HT-29 (cell line): ENCODE measurements around the gene RGPD8. TPM values are rescaled to one million over a fixed set of nuclear protein-coding genes. Genes with fewer than 3 reads are reported as not detected.
"Not testable (repeated sequence)": the region's sequence is repeated elsewhere in the genome, so short reads cannot be mapped to it uniquely, and the experiment has no call there.

Source experiments
- DNase-seq: peaks from one replicate; pipeline ENCODE4 v3.0.0-alpha.2; 2015; ENCODE audit warnings: low spot score
- total RNA-seq: library from RNA; depleted of rRNA; stranded (reverse); fragments of >200 nt; shearing (Covaris generic); gene quantifications from 2 replicates; pipeline ENCODE4 v1.2.3, GENCODE V29; 2014

Gene RGPD8
- total RNA-seq, 1 experiment from 2014 or later, result 3.3 TPM

GRCh38 chr2:112435716-112436431 lies 2.4 kb upstream of the RGPD8 start:
- DNase-seq, result not testable (repeated sequence)

GRCh38 chr2:112434890-112435715 lies 1.7 kb upstream of the RGPD8 start:
- not testable (repeated sequence) for DNase-seq

DNA sequence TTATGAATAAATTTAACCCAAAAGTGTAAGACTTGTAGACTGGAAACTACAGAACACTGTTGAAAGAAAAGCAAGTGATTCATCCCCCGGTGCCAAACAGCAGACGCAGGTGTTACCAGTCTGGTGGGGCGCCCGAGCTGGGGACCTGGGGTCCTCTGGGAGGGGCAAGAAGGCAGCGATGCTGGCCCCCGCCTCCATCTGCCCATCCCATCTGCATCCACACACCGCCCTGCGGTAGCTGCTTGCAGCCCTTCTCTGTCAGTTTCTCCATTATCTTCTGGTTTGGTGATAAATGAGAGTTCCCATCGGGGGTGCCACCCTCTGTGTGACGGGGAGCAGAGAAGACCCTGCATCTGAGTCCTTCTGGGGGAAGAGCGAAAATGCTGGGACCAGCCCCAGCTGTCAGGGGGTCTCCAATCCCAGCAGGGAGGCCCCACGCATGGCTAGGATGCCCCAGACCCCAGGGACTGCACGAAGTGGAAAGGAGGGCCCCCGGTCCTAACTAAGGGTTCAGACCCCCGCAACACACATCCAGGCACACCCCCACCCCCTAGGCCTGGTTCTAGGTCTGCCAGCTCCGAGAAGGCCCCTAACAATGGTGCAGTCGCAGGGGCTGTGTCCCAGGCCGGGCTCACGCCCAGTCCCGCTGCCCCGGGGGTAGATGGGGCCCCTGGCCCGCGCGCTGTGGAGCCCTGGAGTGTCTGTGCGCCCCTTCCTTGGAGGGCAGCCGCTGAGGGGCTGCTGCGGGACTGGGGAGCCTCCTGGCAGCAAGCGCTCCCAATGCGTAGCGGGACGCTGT lies 686 bp upstream of the RGPD8 start:
- DNase-seq, result no peak

GRCh38 chr2:112432735-112433479 lies 538 bp downstream of the RGPD8 start:
- DNase-seq, result peak; percentile 14

GRCh38 chr2:112432390-112432734 lies 1.1 kb downstream of the RGPD8 start:
- not testable (repeated sequence) for DNase-seq

DNA sequence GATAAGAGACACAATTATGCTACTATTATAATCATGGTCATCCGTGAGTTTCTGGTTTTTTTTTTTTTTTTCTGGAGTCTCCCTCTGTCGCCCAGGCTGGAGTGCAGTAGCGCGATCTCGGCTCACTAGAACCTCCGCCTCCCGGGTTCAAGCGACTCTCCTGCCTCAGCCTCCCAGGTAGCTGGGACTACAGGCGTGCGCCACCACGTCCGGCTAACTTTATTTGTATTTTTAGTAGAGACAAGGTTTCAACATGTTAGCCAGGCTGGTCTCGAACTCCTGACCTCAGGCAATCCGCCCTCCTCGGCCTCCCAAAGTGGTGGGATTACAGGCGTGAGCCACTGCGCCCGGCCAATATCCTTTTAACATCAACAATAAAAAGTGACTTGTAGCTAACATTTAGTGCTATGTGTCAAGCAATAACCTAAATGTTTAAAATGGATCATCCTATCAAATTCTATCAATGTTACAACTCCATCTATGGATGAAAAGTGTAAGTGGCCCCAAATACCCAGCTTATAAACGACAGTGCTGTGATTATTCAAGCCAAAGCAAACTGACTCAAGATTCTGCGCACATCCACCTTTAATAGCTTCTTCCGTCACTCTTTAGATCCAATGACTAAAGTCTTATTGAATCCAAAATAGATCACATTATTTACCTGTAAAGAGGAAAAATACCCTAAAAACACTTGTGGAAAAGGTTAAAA lies 1.7 kb downstream of the RGPD8 start:
- DNase-seq, result peak; percentile 2

DNA sequence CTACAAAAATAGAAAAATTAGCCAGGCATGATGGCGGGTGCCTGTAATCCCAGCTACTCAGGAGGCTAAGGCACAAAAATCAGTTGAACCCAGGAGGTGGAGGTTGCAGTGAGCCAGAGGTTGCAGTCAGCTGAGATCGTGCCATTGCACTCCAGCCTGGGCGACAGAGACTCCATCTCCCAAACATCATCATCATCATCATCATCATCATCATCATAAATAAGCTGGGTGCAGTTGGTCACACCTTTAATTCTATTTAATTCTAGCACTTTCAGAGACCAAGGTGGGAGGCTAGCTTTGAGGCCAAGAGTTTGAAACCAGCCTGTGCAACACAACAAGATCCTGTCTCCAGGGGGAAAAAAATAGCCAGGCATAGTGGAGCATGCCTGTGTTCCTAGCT lies 8.9 kb downstream of the RGPD8 start:
- DNase-seq, result not testable (repeated sequence)

DNA sequence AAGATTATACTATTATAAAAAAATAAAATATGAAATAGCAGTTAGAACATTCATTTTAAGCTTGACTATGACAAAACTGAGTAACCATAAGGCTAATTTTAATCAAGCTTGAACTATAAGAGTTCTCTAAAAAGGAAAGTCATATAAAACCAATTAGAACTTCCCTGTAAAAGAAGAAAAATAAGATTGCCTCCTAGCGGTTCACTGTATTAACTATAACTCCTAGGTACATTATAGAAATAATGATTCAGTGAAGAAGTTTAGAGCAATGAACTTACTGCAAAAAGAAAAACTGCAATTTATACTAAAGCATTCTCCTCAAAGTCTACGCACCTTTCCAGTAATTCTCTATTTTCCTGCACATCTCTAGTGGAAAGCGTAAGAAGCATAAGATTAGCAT lies 16.6 kb downstream of the RGPD8 start:
- DNase-seq, result not testable (repeated sequence)

- DNase-seq, result not testable (repeated sequence)
Observed at GRCh38 chr2:112360055-112360454, 73.4 kb downstream of the RGPD8 start.

DNA sequence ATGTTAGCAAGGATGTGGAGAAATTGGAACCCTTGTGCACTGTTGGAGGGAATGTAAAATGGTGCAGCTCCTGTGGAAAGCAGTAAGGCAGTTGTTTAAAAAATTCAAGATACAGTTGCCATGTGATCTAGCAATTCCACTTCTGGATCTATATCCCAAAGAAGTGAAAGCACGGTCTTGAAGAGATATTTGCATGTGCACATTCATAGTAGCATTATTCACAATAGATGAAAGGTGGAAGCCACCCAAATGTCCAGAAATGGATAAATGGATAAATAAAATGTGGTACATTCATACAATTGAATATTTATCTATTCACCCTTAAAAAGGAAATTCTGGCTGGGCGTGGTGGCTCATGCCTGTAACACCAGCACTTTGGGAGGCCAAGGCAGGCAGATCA lies 79.1 kb downstream of the RGPD8 start:
- DNase-seq, result not testable (repeated sequence)

GRCh38 chr2:112352809-112353603 lies 80.4 kb downstream of the RGPD8 start:
- DNase-seq, result not testable (repeated sequence)

DNA sequence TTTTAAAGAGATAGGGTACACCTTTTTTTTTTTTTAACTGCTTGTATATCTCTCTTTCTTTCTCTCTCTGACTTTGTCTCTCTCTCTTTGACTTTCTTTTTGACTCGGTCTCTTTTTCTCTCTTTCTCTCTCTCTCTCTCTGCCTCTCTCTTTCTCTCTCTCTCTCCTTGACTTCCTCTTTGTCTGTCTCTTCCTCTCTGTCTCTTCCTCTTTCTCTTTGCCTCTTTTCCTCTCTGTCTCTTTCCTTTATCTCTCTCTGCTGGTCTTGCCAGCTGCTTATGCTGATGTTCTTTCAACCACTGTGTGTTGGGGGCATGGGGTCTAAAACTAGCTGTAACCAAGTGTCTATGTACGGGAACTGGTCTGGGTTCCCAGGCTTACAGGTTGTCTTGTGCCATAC lies 81.2 kb downstream of the RGPD8 start:
- DNase-seq, result not testable (repeated sequence)

- no peak for DNase-seq
Observed at GRCh38 chr2:112345030-112346027, 88.1 kb downstream of the RGPD8 start.

GRCh38 chr2:112343827-112344585 lies 89.4 kb downstream of the RGPD8 start:
- DNase-seq, result no peak

- DNase-seq, result no peak
Observed at GRCh38 chr2:112342067-112342550, 91.3 kb downstream of the RGPD8 start.

DNA sequence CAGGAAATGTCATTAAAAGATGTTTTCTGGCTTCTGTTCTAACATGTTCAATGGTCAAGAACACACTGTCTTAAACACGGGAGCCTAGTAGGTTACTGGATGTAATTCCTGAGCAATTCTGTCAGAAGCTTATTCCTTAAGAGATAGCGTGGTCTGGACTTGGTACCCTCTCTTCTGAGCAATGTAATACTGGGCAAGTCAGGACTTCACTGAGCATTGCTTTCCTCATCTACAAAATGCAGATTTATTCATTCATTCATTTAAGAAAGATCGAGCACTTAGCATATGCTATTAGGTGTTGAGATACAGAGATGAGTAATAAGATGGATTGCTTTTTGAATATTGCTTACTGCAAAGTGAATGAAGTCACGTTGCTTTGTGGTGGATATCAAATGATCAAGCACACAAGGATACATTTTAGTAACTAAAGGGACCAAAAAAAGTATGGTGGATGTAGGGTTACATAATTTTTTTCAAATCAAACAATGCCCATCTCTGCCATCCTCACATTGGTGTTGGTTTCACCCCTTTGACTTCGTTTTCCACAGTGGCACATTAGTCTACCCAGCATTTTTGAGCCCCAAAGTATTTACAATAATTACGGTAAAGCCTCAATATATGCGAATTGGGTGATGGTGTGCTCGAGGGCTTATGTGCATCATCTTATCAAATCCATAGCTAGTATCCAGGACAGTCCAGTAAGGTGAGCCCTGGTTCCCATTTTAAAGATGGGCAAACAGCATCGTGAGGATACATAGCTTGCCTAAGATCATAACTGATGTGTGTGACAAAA lies 92.8 kb downstream of the RGPD8 start:
- no peak for DNase-seq

DNA sequence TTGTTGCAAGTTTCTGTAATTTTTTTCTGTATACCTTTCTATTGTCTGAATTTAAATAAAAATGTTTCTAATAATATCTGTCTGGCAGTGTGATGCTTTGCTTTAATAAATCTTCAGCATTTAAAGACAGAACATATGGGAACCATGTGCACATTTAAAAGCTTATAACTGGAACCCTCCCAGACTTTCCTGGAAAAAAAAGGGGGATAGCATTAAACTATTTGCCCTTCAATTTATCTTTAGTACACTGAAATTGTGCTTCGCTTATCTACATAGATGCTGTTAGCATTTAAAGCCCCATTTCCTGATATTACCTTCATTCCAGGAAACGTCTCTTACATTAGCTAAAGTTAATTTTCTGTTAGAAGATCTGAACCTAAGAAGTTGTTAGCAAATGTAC lies 93.5 kb downstream of the RGPD8 start:
- no peak for DNase-seq
